Measurements from ENCODE around the gene TERB2.
"Not testable (repeated sequence)": the region's sequence is repeated elsewhere in the genome, so short reads cannot be mapped to it uniquely, and the experiment has no call there.

TERB2 gene

DNA sequence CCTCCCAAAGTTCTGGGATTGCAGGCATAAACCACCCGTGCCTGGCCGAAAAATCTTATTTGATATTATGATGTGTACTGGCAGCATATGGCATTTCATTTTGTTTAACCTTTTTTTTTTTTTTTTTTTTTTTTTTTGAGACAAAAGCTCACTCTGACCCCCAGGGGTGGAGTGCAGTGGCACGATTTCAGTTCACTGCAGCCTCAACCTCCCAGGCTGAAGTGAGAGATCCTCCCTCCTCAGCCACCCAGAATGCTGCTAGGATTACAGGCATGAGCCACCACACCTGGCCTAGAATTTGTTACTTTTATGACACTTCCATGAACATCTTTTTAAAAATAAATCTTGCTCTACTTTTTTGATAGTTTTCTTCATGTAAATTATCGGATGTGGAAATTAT is 12.0 kb downstream of the TERB2 start:
- no peaks in the 10 kb centered on the region for H3K27me3 ChIP-seq (replicated peaks; ENCODE audit: control insufficient read depth, insufficient read depth, low read length)
- no peak overlapping the region for H3K4me3 ChIP-seq (replicated peaks; ENCODE audit: low read depth, low read length)
- no peaks in the 10 kb centered on the region for H3K36me3 ChIP-seq (ENCODE audit: control insufficient read depth, insufficient read depth, low read length)
- no peak for TF ChIP-seq CTCF (IDR thresholded peaks at IDR 0.05; ENCODE audit: insufficient read depth, low read length, poor library complexity, severe bottlenecking)
- no peak for DNase-seq (ENCODE audit: extremely low read depth, insufficient read length)

GRCh38 chr15:44971036-44971435 is 14.5 kb downstream of the TERB2 start:
- TF ChIP-seq CTCF (IDR thresholded peaks at IDR 0.05; ENCODE audit: insufficient read depth, low read length, poor library complexity, severe bottlenecking), result no peak

GRCh38 chr15:44976183-44976582 is 19.7 kb downstream of the TERB2 start:
- not testable (repeated sequence) for H3K4me3 ChIP-seq (replicated peaks; ENCODE audit: low read depth, low read length); DNase-seq (ENCODE audit: extremely low read depth, insufficient read length); H3K36me3 ChIP-seq (ENCODE audit: control insufficient read depth, insufficient read depth, low read length); H3K27me3 ChIP-seq (replicated peaks; ENCODE audit: control insufficient read depth, insufficient read depth, low read length)

More at GRCh38 chr15:44971036-44971435, 14.5 kb downstream of the TERB2 start:
- Histone ChIP-seq H3K36me3 (ENCODE audit: control insufficient read depth, insufficient read depth, low read length) (no peaks in the 10 kb centered on the region), H3K27me3 (replicated peaks; ENCODE audit: control insufficient read depth, insufficient read depth, low read length) (no peaks in the 10 kb centered on the region), H3K4me3 (replicated peaks; ENCODE audit: low read depth, low read length) (no peak overlapping the region)
- no peak for DNase-seq (ENCODE audit: extremely low read depth, insufficient read length)

GRCh38 chr15:44977781-44978180 is 21.3 kb downstream of the TERB2 start:
- H3K27me3 ChIP-seq (replicated peaks; ENCODE audit: control insufficient read depth, insufficient read depth, low read length); DNase-seq (ENCODE audit: extremely low read depth, insufficient read length); H3K4me3 ChIP-seq (replicated peaks; ENCODE audit: low read depth, low read length); H3K36me3 ChIP-seq (ENCODE audit: control insufficient read depth, insufficient read depth, low read length): not testable (repeated sequence)

DNA sequence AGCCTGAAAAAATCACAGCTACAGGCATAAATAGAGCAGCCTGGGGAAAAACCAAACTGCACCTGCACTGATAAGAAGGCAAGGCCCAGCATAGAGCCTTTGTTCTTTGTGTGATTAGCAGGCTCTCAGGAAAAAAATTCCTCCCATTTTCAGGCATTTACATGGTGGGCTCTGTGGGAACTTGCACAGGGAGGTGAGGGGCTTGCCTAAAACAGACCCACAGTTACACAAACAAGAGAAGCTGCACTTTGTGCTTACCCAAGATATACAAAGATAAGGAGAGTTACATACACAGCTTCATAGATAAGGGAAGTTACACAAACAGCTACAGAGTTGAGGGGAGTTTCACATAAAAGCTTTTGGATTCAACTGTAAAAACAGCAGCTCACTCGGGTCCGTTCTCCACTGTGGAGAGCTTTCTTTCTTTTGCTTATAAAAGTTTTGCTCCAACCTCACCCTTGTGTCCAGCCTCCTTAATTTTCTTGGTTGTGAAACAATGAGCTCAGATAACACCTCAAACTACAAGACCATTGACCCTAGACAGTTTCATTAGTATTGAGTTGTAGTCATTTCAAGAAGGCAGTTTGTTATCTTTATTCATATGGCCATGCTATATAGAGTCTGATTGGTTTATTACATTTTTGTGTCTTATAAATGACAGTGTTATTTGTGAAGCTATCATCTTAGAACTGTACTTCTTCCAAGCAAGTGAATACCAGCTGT is 23.3 kb downstream of the TERB2 start:
- not testable (repeated sequence) for H3K36me3 ChIP-seq (ENCODE audit: control insufficient read depth, insufficient read depth, low read length); DNase-seq (ENCODE audit: extremely low read depth, insufficient read length); H3K4me3 ChIP-seq (replicated peaks; ENCODE audit: low read depth, low read length); H3K27me3 ChIP-seq (replicated peaks; ENCODE audit: control insufficient read depth, insufficient read depth, low read length)

DNA sequence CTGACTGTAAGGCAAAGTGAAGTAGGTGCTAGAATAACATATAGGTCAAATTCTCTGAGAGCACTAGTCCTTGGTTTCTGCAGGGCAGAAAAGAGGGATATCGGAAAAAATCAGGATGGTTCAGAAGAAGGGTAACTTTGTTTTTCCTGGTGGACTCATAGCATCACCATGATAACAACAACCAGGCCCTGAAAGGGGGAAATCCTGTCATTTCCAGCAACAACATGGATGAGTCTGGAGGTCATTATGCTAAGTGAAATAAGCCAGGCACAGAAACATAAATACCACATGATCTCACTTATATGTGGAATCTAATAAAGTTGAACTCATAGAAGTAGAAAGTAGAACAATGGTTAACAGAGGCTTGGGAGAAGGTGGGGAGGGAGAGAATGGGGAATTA is 27.7 kb downstream of the TERB2 start:
- not testable (repeated sequence) for H3K27me3 ChIP-seq (replicated peaks; ENCODE audit: control insufficient read depth, insufficient read depth, low read length); DNase-seq (ENCODE audit: extremely low read depth, insufficient read length); H3K36me3 ChIP-seq (ENCODE audit: control insufficient read depth, insufficient read depth, low read length); H3K4me3 ChIP-seq (replicated peaks; ENCODE audit: low read depth, low read length)

- not testable (repeated sequence) for H3K36me3 ChIP-seq (ENCODE audit: control insufficient read depth, insufficient read depth, low read length); H3K4me3 ChIP-seq (replicated peaks; ENCODE audit: low read depth, low read length); DNase-seq (ENCODE audit: extremely low read depth, insufficient read length); H3K27me3 ChIP-seq (replicated peaks; ENCODE audit: control insufficient read depth, insufficient read depth, low read length)
Measured at GRCh38 chr15:44986346-44987055, 30.0 kb downstream of the TERB2 start.

- not testable (repeated sequence) for DNase-seq (ENCODE audit: extremely low read depth, insufficient read length); H3K36me3 ChIP-seq (ENCODE audit: control insufficient read depth, insufficient read depth, low read length); H3K27me3 ChIP-seq (replicated peaks; ENCODE audit: control insufficient read depth, insufficient read depth, low read length); H3K4me3 ChIP-seq (replicated peaks; ENCODE audit: low read depth, low read length)
Measured at GRCh38 chr15:44987711-44988110, 31.2 kb downstream of the TERB2 start.

- DNase-seq (ENCODE audit: extremely low read depth, insufficient read length); H3K4me3 ChIP-seq (replicated peaks; ENCODE audit: low read depth, low read length); H3K36me3 ChIP-seq (ENCODE audit: control insufficient read depth, insufficient read depth, low read length); H3K27me3 ChIP-seq (replicated peaks; ENCODE audit: control insufficient read depth, insufficient read depth, low read length): not testable (repeated sequence)
Measured at GRCh38 chr15:44988184-44988869, 31.8 kb downstream of the TERB2 start.

GRCh38 chr15:44988870-44989219 is 32.4 kb downstream of the TERB2 start:
- H3K36me3 ChIP-seq (ENCODE audit: control insufficient read depth, insufficient read depth, low read length); DNase-seq (ENCODE audit: extremely low read depth, insufficient read length); H3K27me3 ChIP-seq (replicated peaks; ENCODE audit: control insufficient read depth, insufficient read depth, low read length); H3K4me3 ChIP-seq (replicated peaks; ENCODE audit: low read depth, low read length): not testable (repeated sequence)

DNA sequence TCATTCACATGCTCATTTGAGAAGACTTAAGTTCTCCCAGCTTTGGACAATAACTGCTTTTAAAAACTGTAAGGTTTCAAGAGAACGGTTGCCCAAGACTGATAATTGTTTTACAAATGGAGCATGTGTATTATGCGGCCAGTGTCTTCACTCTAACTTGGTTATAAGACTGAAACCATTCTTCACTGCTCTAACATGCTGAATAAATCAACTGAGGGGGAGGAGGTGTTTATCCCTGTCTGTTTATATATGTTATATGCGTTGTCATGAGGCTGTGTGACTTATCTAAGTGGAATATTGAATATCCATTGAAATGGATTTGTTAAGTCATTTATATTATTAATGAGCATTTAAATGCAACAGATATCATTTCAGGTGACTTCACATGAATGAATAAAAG is 41.1 kb downstream of the TERB2 start:
- H3K36me3 ChIP-seq (ENCODE audit: control insufficient read depth, insufficient read depth, low read length); H3K27me3 ChIP-seq (replicated peaks; ENCODE audit: control insufficient read depth, insufficient read depth, low read length); H3K4me3 ChIP-seq (replicated peaks; ENCODE audit: low read depth, low read length); DNase-seq (ENCODE audit: extremely low read depth, insufficient read length): not testable (repeated sequence)

All from GM06990 (cell line).